ENCODE results near the gene GNAT3. TPM values are rescaled to one million over a fixed set of nuclear protein-coding genes. Genes with fewer than 3 reads are reported as not detected.

The GNAT3 gene
- polyA plus RNA-seq, 6 donors from 2014 or later = not detected

GRCh38 chr7:80415114-80415513 lies 96.8 kb downstream of the GNAT3 start:
- no peak overlapping the region for H3K4me3 Mint-ChIP-seq
- no peaks in the 10 kb centered on the region for H3K4me1 Mint-ChIP-seq
- no peak overlapping the region for H3K27ac Mint-ChIP-seq
- DNase-seq (no peak), ATAC-seq (ENCODE audit: low read depth in 2 of 2) (no peak)
- H3K9me3 Mint-ChIP-seq = no peaks in the 10 kb centered on the region
- H3K27me3 Mint-ChIP-seq = no peaks in the 10 kb centered on the region
- no peaks in the 10 kb centered on the region for H3K36me3 Mint-ChIP-seq

- Mint-ChIP-seq H3K27ac (no peak overlapping the region), H3K4me1 (no peaks in the 10 kb centered on the region), H3K36me3 (no peaks in the 10 kb centered on the region), H3K9me3 (peaks cover 0 to 1% (median 0%) of the 10 kb centered on the region in 7 donors), H3K4me3 (no peak overlapping the region), H3K27me3 (no peaks in the 10 kb centered on the region)
- DNase-seq = no peak
- ATAC-seq (ENCODE audit: low read depth in 2 of 2) = no peak
These were observed 97.5 kb downstream of the GNAT3 start for GRCh38 chr7:80414331-80414730.

GRCh38 chr7:80413383-80413945 lies 98.4 kb downstream of the GNAT3 start:
- no peak for DNase-seq

GRCh38 chr7:80412842-80413241 lies 99.0 kb downstream of the GNAT3 start:
- DNase-seq = no peak
- Mint-ChIP-seq H3K36me3 (no peaks in the 10 kb centered on the region), H3K9me3 (peaks cover 0 to 3% (median 0%) of the 10 kb centered on the region in 7 donors), H3K4me3 (no peak overlapping the region), H3K4me1 (no peaks in the 10 kb centered on the region), H3K27ac (no peak overlapping the region), H3K27me3 (no peaks in the 10 kb centered on the region)
- ATAC-seq (ENCODE audit: low read depth in 2 of 2) = no peak

More at GRCh38 chr7:80413383-80413945, 98.4 kb downstream of the GNAT3 start:
- H3K4me3 Mint-ChIP-seq = no peak overlapping the region
- H3K27ac Mint-ChIP-seq = no peak overlapping the region
- H3K36me3 Mint-ChIP-seq = no peaks in the 10 kb centered on the region
- H3K9me3 Mint-ChIP-seq = peaks cover 0 to 3% (median 0%) of the 10 kb centered on the region in 7 donors
- no peaks in the 10 kb centered on the region for H3K27me3 Mint-ChIP-seq
- no peaks in the 10 kb centered on the region for H3K4me1 Mint-ChIP-seq
- no peak for ATAC-seq (ENCODE audit: low read depth in 2 of 2)

- no peak overlapping the region for H3K27ac Mint-ChIP-seq
- ATAC-seq (ENCODE audit: low read depth in 2 of 2) (no peak), DNase-seq (no peak)
- H3K36me3 Mint-ChIP-seq = no peaks in the 10 kb centered on the region
- H3K4me1 Mint-ChIP-seq = no peaks in the 10 kb centered on the region
- no peak overlapping the region for H3K4me3 Mint-ChIP-seq
- peaks cover 0 to 5% (median 0%) of the 10 kb centered on the region in 7 donors for H3K9me3 Mint-ChIP-seq
- no peaks in the 10 kb centered on the region for H3K27me3 Mint-ChIP-seq
These were observed 100.2 kb downstream of the GNAT3 start for GRCh38 chr7:80411621-80412020.

- DNase-seq = no peak
- no peak overlapping the region for H3K4me3 Mint-ChIP-seq
- H3K27ac Mint-ChIP-seq = no peak overlapping the region
- H3K9me3 Mint-ChIP-seq = peaks cover 0 to 5% (median 0%) of the 10 kb centered on the region in 7 donors
- no peaks in the 10 kb centered on the region for H3K27me3 Mint-ChIP-seq
- no peaks in the 10 kb centered on the region for H3K4me1 Mint-ChIP-seq
- no peak for ATAC-seq (ENCODE audit: low read depth in 2 of 2)
- H3K36me3 Mint-ChIP-seq = no peaks in the 10 kb centered on the region
These were observed 101.8 kb downstream of the GNAT3 start for GRCh38 chr7:80410081-80410480.

Other genes starting within 250 kb of the GNAT3 start
- gene CD36, start 126.6 kb upstream of the GNAT3 start, polyA plus RNA-seq (ENCODE audit: low read depth in 6 of 6) = 1 to 10 TPM in 5 of 6 donors, under 1 TPM in 1; 0.80 to 4.3 (median 1.9) TPM